OCI-LY1 (cell line): ENCODE measurements around the gene ADK.

Source experiments
- H2AFZ ChIP-seq: fragments of 200-600 bp; sonication (generic), shearing (Covaris generic); 2 replicates; pipeline ENCODE4 v1.6.0; 2014; ENCODE audit warnings: antibody characterized with exemption, mild to moderate bottlenecking, low read length
- H3F3A ChIP-seq: fragments of 200-600 bp; sonication (generic), shearing (Covaris generic); 2 replicates; pipeline ENCODE4 v1.6.0; 2014; ENCODE audit warnings: mild to moderate bottlenecking, antibody characterized with exemption, low read length, moderate library complexity; ENCODE audit not compliant: insufficient read depth
- H3K27ac ChIP-seq: fragments of 200-600 bp; sonication (generic); 2 replicates; pipeline ENCODE4 v1.5.1; 2014; ENCODE audit warnings: low read length, mixed run types, mild to moderate bottlenecking, low read depth; ENCODE audit not compliant: poor library complexity, severe bottlenecking
- H3K27me3 ChIP-seq: fragments of 200-600 bp; sonication (generic); 2 replicates; pipeline ENCODE4 v1.6.0; 2014; ENCODE audit warnings: antibody characterized with exemption, mild to moderate bottlenecking, low read length, moderate library complexity; ENCODE audit not compliant: insufficient read depth
- H3K36me3 ChIP-seq: fragments of 200-600 bp; sonication (generic); 2 replicates; pipeline ENCODE4 v1.6.1; 2014; ENCODE audit warnings: mild to moderate bottlenecking, antibody characterized with exemption, low read length, moderate library complexity, mixed read lengths; ENCODE audit not compliant: insufficient read depth
- H3K4me1 ChIP-seq: fragments of 200-600 bp; sonication (generic); 2 replicates; pipeline ENCODE4 v1.5.1; 2014; ENCODE audit warnings: mild to moderate bottlenecking, low read length, moderate library complexity; ENCODE audit not compliant: insufficient read depth, severe bottlenecking
- H3K4me2 ChIP-seq: fragments of 200-600 bp; sonication (generic), shearing (Covaris generic); 2 replicates; pipeline ENCODE4 v1.6.1; 2014; ENCODE audit warnings: low read length
- H3K4me3 ChIP-seq: fragments of 200-600 bp; sonication (generic); 2 replicates; pipeline ENCODE4 v1.5.1; 2014; ENCODE audit warnings: low read length, low read depth, mild to moderate bottlenecking, mixed read lengths; ENCODE audit not compliant: poor library complexity, severe bottlenecking
- H3K79me2 ChIP-seq: fragments of 200-600 bp; shearing (Covaris generic); 2 replicates; pipeline ENCODE4 v1.6.1; 2016; ENCODE audit warnings: mixed run types, low read length, mixed read lengths; ENCODE audit not compliant: insufficient read depth
- H3K9ac ChIP-seq: fragments of 200-600 bp; sonication (generic), shearing (Covaris generic); 2 replicates; pipeline ENCODE4 v1.6.1; 2014; ENCODE audit warnings: mild to moderate bottlenecking, low read length, mixed read lengths
- H3K9me2 ChIP-seq: fragments of 200-600 bp; sonication (generic), shearing (Covaris generic); 2 replicates; pipeline ENCODE4 v1.6.1; 2014; ENCODE audit warnings: low read depth, mild to moderate bottlenecking, low read length, mixed read lengths
- H3K9me3 ChIP-seq: fragments of 200-600 bp; shearing (Covaris generic); 2 replicates; pipeline ENCODE4 v1.6.1; 2014; ENCODE audit warnings: low read length, mixed read lengths
- H4K20me1 ChIP-seq: fragments of 200-600 bp; sonication (generic), shearing (Covaris generic); 2 replicates; pipeline ENCODE4 v1.6.0; 2016; ENCODE audit warnings: mild to moderate bottlenecking, low read length; ENCODE audit not compliant: insufficient read depth
- CTCF ChIP-seq: fragments of 200-600 bp; sonication (generic), shearing (Covaris generic); IDR thresholded peaks from 2 replicates; pipeline ENCODE4 v1.5.1; 2017; ENCODE audit warnings: mild to moderate bottlenecking, antibody characterized with exemption, low read length, moderate library complexity, mixed read lengths
- EZH2 ChIP-seq: fragments of 200-600 bp; sonication (generic), shearing (Covaris generic); IDR thresholded peaks from 2 replicates; pipeline ENCODE4 v1.8.0; 2017; ENCODE audit warnings: borderline replicate concordance, mixed run types, mild to moderate bottlenecking, antibody characterized with exemption, low read length, moderate library complexity, mixed read lengths

ADK gene

GRCh38 chr10:74289188-74289587 lies 138.2 kb downstream of the ADK start:
- Histone ChIP-seq H3K4me3 (no peak overlapping the region), H3F3A (no peaks in the 10 kb centered on the region), H3K79me2 (no peaks in the 10 kb centered on the region), H3K27me3 (no peaks in the 10 kb centered on the region), H4K20me1 (no peaks in the 10 kb centered on the region), H3K9me2 (no peaks in the 10 kb centered on the region), H3K36me3 (peaks cover 16% of the 10 kb centered on the region), H3K9me3 (peaks cover 10% of the 10 kb centered on the region), H3K27ac (no peak overlapping the region), H2AFZ (no peak overlapping the region), H3K4me1 (peaks cover 21% of the 10 kb centered on the region), H3K4me2 (no peak overlapping the region), H3K9ac (no peak overlapping the region)
- no peak for TF ChIP-seq EZH2
- TF ChIP-seq CTCF = no peak

- no peaks in the 10 kb centered on the region for H3K79me2 ChIP-seq
- H3K9me2 ChIP-seq = no peaks in the 10 kb centered on the region
- H4K20me1 ChIP-seq = no peaks in the 10 kb centered on the region
- H3K36me3 ChIP-seq = peaks cover 8% of the 10 kb centered on the region
- H3K9ac ChIP-seq = no peak overlapping the region
- H3K27me3 ChIP-seq = no peaks in the 10 kb centered on the region
- TF ChIP-seq CTCF (no peak), EZH2 (no peak)
- H3K4me2 ChIP-seq = no peak overlapping the region
- no peak overlapping the region for H3K27ac ChIP-seq
- H3K9me3 ChIP-seq = peaks cover 2% of the 10 kb centered on the region; the same call in 1 of the 2 replicates
- no peak overlapping the region for H2AFZ ChIP-seq
- peaks cover 21% of the 10 kb centered on the region for H3K4me1 ChIP-seq
- no peaks in the 10 kb centered on the region for H3F3A ChIP-seq
- H3K4me3 ChIP-seq = no peak overlapping the region
Observed at GRCh38 chr10:74289951-74290350, 138.9 kb downstream of the ADK start.

- no peak overlapping the region for H3K4me3 ChIP-seq
- H3K9me2 ChIP-seq = no peaks in the 10 kb centered on the region
- TF ChIP-seq EZH2 (no peak), CTCF (no peak)
- peaks cover 21% of the 10 kb centered on the region for H3K4me1 ChIP-seq
- no peak overlapping the region for H3K4me2 ChIP-seq
- H3K9ac ChIP-seq = no peak overlapping the region
- no peaks in the 10 kb centered on the region for H3K27me3 ChIP-seq
- H3K9me3 ChIP-seq = no peaks in the 10 kb centered on the region
- H4K20me1 ChIP-seq = no peaks in the 10 kb centered on the region
- no peak overlapping the region for H2AFZ ChIP-seq
- H3K79me2 ChIP-seq = no peaks in the 10 kb centered on the region
- H3K36me3 ChIP-seq = 0 out of 2 replicates have a peak, but pooled peaks cover 6% of the 10 kb centered on the region
- H3F3A ChIP-seq = no peaks in the 10 kb centered on the region
- no peak overlapping the region for H3K27ac ChIP-seq
Observed at GRCh38 chr10:74290708-74291107, 139.7 kb downstream of the ADK start.
